ELR (cell line): ENCODE data around the gene FAM237A.
A peak's percentile ranks its signal among the peaks of the same experiment; 100 is the strongest.

Experiments used
- DNase-seq: peaks from one replicate; pipeline ENCODE4 v3.0.0-alpha.2; 2015; ENCODE audit warnings: low read depth

The FAM237A gene

DNA sequence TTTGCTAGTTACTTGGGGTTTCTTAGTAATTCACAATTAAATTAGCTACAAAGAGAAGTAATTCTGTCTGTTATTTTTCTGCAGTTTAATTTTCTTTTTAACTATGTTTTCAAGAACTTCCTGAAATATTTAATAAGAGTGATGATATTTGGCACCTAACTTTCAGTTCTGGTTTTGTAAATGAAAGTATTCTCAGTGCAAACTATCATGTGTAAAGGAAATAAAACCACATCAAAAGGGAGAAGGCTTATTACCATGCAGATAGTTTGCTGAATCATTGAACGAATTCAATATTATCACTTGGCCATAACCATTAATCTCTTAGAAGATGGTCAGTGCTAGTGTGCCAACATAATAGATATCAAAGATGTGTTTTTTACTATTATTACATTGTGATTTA is 46.7 kb downstream of the FAM237A start:
- no peak for DNase-seq

DNA sequence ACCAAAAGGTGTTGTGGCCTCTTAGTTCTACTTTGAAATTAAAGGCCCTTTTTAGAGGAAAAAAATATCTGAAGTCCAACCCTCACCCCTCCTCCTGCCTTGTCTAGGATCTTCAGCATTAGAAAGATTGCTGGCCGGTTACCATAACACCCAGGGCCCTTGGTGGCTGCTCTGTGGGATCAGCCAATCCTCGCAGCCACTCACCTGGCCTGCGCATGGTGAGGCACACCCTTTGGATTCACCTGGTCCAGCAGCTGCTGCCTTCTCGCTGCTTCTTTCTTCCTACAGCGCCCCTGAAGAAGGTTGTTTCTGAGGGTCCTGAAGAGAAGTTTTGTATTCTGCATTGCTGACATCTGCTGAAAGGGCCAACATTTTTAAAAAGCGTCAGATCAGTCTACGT is 50.7 kb downstream of the FAM237A start:
- no peak for DNase-seq

GRCh38 chr2:206693399-206694137 is 51.3 kb downstream of the FAM237A start:
- DNase-seq = peak; percentile 66

DNA sequence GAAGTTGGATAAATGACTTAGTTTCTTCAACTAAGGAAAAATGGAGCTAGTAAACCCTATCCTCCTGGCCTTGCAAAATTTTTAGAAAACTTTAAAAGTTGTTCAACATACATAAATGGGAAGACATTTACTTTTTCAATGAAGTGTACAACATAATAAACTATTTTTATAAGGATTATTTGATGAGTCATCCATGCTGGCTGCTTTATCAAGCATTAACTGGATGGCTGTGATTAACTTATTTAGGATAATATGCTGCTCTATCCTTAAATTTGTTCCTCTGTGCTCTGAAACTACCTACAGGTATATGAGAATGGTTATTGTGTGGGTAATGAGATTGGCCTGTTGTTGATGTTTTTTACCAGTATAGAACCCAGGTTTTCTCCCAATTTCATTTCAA is 54.6 kb downstream of the FAM237A start:
- DNase-seq = no peak

DNA sequence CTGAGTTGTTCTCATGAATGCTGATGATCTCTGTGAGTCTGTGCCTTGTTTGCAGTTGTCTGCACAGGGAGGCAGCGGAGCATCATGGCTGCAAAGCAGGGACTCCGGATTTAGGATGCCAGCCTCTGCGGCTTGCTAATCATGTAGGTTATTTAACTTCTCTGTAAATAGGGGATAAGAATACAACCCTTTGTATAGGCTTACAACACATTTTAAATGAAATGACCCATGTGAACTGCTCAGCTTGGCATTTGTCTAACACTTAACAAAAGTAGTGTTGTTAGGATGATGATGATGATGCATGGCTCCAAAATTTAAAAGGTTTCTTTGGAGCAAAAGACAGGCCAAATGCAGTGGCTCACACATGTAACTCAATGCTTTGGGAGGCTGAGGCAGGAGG is 56.5 kb downstream of the FAM237A start:
- DNase-seq = no peak
